Ectodermal cell (in vitro differentiated cells): ENCODE results near the gene PARD6B.
A peak's percentile ranks its signal among the peaks of the same experiment; 100 is the strongest.

ENCODE experiments used
- H3K27ac ChIP-seq: 2 replicates; pipeline ENCODE4 v1.7.0; 2013; ENCODE audit warnings: mild to moderate bottlenecking, low read depth, low read length; ENCODE audit not compliant: insufficient read depth, poor library complexity, severe bottlenecking
- H3K27me3 ChIP-seq: 2 replicates; pipeline ENCODE4 v1.7.0; 2013; ENCODE audit warnings: mild to moderate bottlenecking, low read length; ENCODE audit not compliant: insufficient read depth, control insufficient read depth, poor library complexity, severe bottlenecking
- H3K36me3 ChIP-seq: one replicate; pipeline ENCODE4 v1.7.0; 2013; ENCODE audit warnings: low read length; ENCODE audit not compliant: control insufficient read depth, insufficient read depth
- H3K4me1 ChIP-seq: one replicate; pipeline ENCODE4 v1.7.0; 2013; ENCODE audit warnings: low read length; ENCODE audit not compliant: control insufficient read depth, insufficient read depth
- H3K4me3 ChIP-seq: 2 replicates; pipeline ENCODE4 v1.7.0; 2013; ENCODE audit warnings: low read depth, low read length, control low read depth; ENCODE audit not compliant: insufficient read depth
- H3K9me3 ChIP-seq: 2 replicates; pipeline ENCODE4 v1.7.0; 2013; ENCODE audit warnings: mild to moderate bottlenecking, low read length, moderate library complexity; ENCODE audit not compliant: control insufficient read depth
- WGBS, 2 experiments: methylation state at CpG; one replicate each; pipeline ENCODE4 v1.1.7; 2013; ENCODE audit warnings: missing lambda C conversion rate in 2 of 2; 5-methylcytosine and 5-hydroxymethylcytosine counted together

The PARD6B gene

GRCh38 chr20:50716518-50716917 lies 14.9 kb upstream of the PARD6B start:
- no CpG with 5 or more reads among the region's 1 CpG for WGBS, 2 experiments
- Histone ChIP-seq H3K27me3 (no peaks in the 10 kb centered on the region), H3K27ac (no peak overlapping the region), H3K9me3 (no peaks in the 10 kb centered on the region), H3K36me3 (no peaks in the 10 kb centered on the region), H3K4me3 (no peak overlapping the region), H3K4me1 (peaks cover 6% of the 10 kb centered on the region)

DNA sequence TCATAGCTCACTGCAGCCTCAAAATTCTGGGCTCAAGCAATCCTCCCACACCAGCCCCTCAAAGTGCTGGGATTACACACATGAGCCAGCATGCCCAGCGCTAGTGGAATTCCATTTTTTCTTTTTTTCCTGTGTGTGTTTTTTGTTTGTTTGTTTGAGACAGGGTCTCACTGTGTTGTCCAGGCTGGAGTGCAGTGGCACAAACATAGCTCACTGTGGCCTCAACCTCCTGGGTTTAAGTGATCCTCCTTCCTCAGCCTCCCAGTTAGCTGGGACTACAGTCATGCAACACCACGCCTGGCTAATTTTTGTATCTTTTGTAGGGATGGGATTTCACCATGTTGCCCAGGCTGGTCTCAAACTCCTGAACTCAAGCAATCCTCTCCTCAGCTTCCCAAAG lies 14.1 kb upstream of the PARD6B start:
- no peaks in the 10 kb centered on the region for H3K9me3 ChIP-seq
- peaks cover 6% of the 10 kb centered on the region for H3K4me1 ChIP-seq
- H3K4me3 ChIP-seq: no peak overlapping the region
- no peaks in the 10 kb centered on the region for H3K27me3 ChIP-seq
- no peak overlapping the region for H3K27ac ChIP-seq
- WGBS, 2 experiments: 94 to 97% methylated on average over 2 of the region's 2 CpGs
- no peaks in the 10 kb centered on the region for H3K36me3 ChIP-seq

DNA sequence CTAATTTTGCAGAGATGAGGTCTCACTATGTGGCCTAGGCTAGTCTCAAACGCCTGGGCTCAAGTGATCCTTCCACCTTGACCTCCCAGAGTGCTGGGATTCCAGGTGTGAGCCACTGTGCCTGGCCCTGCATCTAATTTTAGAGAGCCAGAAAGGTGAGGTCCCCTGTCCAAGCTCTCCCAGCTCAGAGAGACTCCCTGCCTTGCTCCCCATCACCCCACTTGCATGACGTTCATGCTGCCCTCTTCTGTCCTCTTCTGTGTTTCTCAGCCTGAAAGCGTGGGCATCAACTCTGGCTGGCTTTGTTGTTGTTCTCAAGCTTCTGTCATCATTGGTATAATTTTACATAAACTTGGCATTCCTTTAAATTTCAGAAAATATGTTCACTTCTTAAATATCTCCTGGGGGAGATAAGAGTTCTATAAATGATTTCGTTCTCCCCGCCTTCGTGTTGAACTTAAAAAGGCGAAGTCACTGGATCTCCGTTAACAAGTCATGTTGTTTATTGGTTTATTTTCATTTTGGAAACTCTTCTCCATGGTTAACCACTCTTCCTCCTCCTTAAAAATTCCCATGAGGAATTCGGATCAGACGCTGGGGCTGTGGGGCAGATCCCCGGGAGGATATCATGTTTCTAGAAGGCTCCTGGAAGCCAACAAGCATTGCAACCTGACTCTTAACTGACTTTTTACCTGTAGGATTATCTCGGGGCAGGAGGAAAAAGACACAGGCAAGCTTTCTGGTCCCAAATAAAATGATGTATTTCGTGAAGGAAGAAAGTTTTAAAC lies 13.2 kb upstream of the PARD6B start:
- H3K27me3 ChIP-seq: no peaks in the 10 kb centered on the region
- H3K36me3 ChIP-seq: no peaks in the 10 kb centered on the region
- no peak overlapping the region for H3K4me3 ChIP-seq
- H3K4me1 ChIP-seq: peaks cover 6% of the 10 kb centered on the region
- H3K27ac ChIP-seq: no peak overlapping the region
- no peaks in the 10 kb centered on the region for H3K9me3 ChIP-seq
- WGBS, 2 experiments: 68 to 72% methylated on average over 11 to 13 of the region's 13 CpGs

- H3K9me3 ChIP-seq: no peaks in the 10 kb centered on the region
- no peaks in the 10 kb centered on the region for H3K27me3 ChIP-seq
- no peaks in the 10 kb centered on the region for H3K36me3 ChIP-seq
- peaks cover 8% of the 10 kb centered on the region for H3K4me1 ChIP-seq
- no peak overlapping the region for H3K27ac ChIP-seq
- WGBS, 2 experiments: 93 to 94% methylated on average over 4 of the region's 4 CpGs
- no peak overlapping the region for H3K4me3 ChIP-seq
These were observed 12.1 kb upstream of the PARD6B start for GRCh38 chr20:50719328-50719727.

DNA sequence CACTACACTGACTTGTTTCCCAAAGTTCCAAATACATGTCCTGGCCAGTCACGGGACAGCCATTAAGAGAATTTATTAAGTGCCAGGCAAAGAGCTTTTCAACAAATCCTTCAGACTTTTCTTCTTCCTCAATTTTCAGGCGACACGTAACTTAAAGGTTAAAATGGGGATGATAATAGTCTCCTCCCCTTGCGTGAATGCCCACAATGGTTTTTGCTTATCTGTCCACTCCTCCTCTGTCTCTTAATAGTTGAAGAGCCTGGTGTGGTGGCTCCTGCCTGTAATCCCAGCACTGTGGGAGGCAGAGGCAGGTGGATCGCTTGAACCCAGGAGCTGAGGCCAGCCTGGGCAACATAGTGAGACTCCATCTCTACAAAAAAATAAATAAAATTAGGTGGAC lies 11.4 kb upstream of the PARD6B start:
- H3K27ac ChIP-seq: no peak overlapping the region
- no peak overlapping the region for H3K4me3 ChIP-seq
- H3K27me3 ChIP-seq: no peaks in the 10 kb centered on the region
- WGBS, 2 experiments: 94 to 99% methylated on average over 4 to 5 of the region's 5 CpGs
- peaks cover 14% of the 10 kb centered on the region for H3K4me1 ChIP-seq
- no peaks in the 10 kb centered on the region for H3K36me3 ChIP-seq
- H3K9me3 ChIP-seq: no peaks in the 10 kb centered on the region

DNA sequence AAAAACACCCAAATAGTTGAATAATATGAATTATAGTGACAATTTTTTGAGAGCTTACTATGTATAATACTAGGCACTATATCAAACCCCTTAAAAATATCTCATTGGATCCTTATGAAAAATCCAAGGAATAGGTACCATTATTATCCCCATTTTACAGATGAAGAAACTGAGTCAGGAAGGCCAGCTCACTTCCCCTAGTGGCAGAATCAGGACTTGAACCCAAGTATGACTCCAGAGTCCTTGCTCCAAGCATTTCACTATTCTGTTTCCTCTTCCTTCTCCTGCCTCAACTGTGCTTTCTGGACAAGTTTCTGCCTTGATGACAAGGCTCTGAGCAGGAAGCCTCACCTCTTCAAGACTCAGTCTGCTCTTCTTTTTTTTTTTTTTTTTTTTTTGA lies 10.8 kb upstream of the PARD6B start:
- Histone ChIP-seq H3K4me3 (no peak overlapping the region), H3K27me3 (no peaks in the 10 kb centered on the region), H3K9me3 (no peaks in the 10 kb centered on the region), H3K4me1 (peaks cover 17% of the 10 kb centered on the region), H3K36me3 (no peaks in the 10 kb centered on the region), H3K27ac (no peak overlapping the region)

- Histone ChIP-seq H3K27me3 (no peaks in the 10 kb centered on the region), H3K27ac (no peak overlapping the region), H3K4me1 (peaks cover 17% of the 10 kb centered on the region), H3K36me3 (no peaks in the 10 kb centered on the region), H3K4me3 (no peak overlapping the region), H3K9me3 (no peaks in the 10 kb centered on the region)
- 90 to 92% methylated on average over 9 of the region's 9 CpGs for WGBS, 2 experiments
These were observed 9.5 kb upstream of the PARD6B start for GRCh38 chr20:50721881-50722281.

DNA sequence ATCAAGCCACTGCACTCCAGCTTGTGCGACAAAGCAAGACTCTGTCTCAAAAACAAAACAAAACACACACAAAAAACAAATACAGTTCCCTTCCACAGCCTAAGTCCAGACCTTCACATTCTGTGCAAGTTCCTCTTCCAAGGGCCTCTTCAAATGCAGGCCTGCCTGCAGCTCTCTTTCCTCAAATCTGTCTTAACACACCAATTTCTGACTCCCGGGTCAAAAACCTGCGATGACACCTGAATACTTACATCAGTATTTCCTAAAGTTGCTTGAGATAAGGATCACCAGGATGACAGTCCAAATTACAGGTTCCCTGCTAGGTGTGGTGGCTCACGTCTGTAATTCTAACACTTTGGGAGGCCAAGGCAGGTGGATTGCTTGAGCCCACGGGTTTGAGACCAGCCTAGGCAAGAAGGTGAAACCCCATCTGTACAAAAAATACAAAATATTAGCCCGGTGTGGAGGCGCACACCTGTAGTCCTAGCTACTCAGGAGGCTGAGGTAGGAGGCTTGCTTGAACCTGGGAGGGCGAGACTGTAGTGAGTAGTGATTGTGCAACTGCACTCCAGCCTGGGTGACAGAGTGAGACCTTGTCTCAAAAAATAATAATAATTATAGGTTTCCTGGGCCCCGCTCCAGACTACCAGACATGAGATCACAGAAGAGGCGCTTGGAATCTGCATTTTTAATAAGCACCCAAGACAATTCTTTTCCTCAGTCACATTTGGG lies 8.8 kb upstream of the PARD6B start:
- H3K27me3 ChIP-seq: no peaks in the 10 kb centered on the region
- H3K36me3 ChIP-seq: no peaks in the 10 kb centered on the region
- 92 to 95% methylated on average over 10 of the region's 10 CpGs for WGBS, 2 experiments
- H3K9me3 ChIP-seq: no peaks in the 10 kb centered on the region
- no peak overlapping the region for H3K4me3 ChIP-seq
- no peak overlapping the region for H3K27ac ChIP-seq
- peaks cover 17% of the 10 kb centered on the region for H3K4me1 ChIP-seq

- Histone ChIP-seq H3K4me3 (no peak overlapping the region), H3K27me3 (no peaks in the 10 kb centered on the region), H3K4me1 (peaks cover 11% of the 10 kb centered on the region), H3K27ac (no peak overlapping the region), H3K9me3 (no peaks in the 10 kb centered on the region), H3K36me3 (no peaks in the 10 kb centered on the region)
- WGBS, 2 experiments: 92% methylated on average over 9 of the region's 9 CpGs
These were observed 7.7 kb upstream of the PARD6B start for GRCh38 chr20:50723672-50724071.

GRCh38 chr20:50724112-50724725 lies 7.2 kb upstream of the PARD6B start:
- peak overlapping the region; percentile 40 for H3K27ac ChIP-seq

More at GRCh38 chr20:50724112-50724725, 7.2 kb upstream of the PARD6B start:
- peaks cover 11% of the 10 kb centered on the region for H3K4me1 ChIP-seq
- no peak overlapping the region for H3K4me3 ChIP-seq
- WGBS, 2 experiments: 93 to 94% methylated on average over 7 of the region's 7 CpGs
- H3K36me3 ChIP-seq: no peaks in the 10 kb centered on the region
- no peaks in the 10 kb centered on the region for H3K27me3 ChIP-seq
- no peaks in the 10 kb centered on the region for H3K9me3 ChIP-seq
